Skeletal muscle cell (primary cell): ENCODE measurements around the gene GGCX.
"Not testable (repeated sequence)": the region's sequence is repeated elsewhere in the genome, so short reads cannot be mapped to it uniquely, and the experiment has no call there.

Experiments
- DNase-seq: peaks from one replicate; pipeline ENCODE4 v3.0.0-alpha.2; 2010; ENCODE audit warnings: low read depth
- H3K4me3 ChIP-seq: 2 replicates; pipeline ENCODE4 v1.5.1; 2011; ENCODE audit warnings: low read depth, mild to moderate bottlenecking, control low read depth, low read length, moderate library complexity

The GGCX gene

DNA sequence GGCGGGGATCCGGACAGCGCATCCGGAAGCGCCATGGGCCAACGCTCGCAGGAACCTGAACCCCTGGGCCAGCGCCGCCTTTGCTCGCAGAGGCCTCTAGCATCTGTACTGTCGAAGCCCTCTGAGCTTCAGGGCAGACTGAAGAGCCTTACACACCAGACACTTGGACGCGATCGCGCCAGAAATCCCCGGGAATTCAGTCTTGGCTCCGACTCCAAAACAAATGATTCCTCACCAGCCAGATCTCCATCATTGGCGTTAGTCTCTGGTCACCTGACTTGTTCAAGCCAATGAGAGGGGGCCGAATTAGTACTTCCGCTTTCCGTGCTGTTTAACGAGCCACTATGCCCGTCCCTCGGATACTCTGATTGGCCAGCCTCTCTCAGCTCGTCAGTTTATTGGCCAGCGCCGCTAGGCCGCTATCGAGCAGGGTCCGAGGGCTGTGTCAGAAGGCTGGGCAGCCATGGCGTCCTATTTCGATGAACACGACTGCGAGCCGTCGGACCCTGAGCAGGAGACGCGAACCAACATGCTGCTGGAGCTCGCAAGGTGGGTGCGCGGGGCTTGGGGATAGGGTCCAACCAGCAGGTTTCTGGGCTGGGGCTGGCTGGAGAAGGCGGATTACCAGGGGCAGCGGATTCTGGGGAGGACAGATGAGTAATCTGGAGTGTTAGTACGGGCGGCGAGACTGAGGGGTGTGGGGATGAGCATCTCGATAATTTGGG, 34.2 kb upstream of the GGCX start, which contains the start of gene RNF181:
TSS of gene RNF181 (plus strand) at position 445 of the 725 bp plus-strand sequence. CDS start at position 464, 19 bp downstream.
- DNase-seq = peak; percentile 97
- peak within 1 kb of the TSS; percentile 53 for H3K4me3 ChIP-seq

DNA sequence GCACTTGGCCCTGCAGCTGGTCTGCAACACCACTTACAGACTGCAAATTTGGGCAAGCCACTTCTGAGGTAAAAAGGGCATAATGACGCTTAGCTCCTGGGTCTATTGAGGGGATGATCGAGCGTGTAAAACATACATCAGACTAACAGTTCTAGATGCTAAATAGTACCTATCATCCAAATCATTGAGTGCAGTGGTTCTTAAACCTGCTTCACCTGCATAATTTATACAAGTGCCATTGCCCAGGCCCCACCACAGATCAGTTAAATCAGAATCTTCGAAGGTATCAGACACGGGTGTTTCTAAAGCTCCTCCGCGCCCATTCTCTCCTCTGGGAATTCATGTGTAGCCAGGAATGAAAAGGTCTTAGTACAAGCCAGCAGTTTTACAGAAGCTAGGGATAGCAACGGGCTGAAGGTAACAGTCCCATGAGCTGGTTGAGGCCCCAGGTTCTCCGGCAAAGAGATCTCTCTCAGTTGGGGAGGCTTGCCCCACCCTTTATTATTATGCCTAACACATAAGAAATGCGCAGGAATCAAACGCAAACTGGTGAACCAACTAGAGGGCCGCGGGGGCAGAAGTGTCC, 33.5 kb upstream of the GGCX start:
- DNase-seq = no peak

DNA sequence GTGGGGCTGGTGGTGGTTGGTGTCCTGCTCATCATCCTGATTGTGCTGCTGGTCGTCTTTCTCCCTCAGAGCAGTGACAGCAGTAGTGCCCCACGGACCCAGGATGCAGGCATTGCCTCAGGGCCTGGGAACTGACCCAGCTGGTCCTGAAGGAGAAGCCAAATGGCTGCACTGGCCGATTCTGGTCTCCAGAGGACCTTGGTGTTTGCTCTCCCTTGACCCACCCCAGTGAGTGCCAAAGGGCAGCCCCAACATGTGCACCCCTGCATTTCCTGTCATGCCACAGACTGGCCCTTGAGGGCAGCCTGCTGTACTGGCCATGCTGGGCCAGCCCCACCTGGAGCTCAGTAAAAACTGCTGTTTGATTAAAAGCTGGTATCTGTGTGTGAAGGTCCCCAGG, 31.7 kb upstream of the GGCX start:
- no peak overlapping the region for H3K4me3 ChIP-seq
- DNase-seq = no peak

More for the DNA sequence above, 33.5 kb upstream of the GGCX start:
- H3K4me3 ChIP-seq = peak overlapping the region; percentile 53

DNA sequence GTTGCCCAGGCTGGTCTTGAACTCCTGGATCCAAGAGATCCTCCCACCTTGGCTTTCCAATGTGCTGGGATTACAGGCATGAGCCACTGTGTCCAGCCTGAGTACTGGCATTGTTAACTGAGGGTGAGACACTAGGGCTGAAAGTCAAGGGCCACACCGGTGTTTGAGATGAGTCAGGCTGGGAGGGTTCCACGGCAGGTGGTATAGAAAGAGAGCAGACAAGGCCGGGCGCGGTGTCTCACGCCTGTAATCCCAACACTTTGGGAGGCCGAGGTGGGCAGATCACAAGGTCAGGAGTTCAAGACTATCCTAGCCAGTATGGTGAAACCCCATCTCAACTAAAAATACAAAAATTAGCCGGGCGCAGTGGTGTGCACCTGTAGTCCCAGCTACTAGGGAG, 31.0 kb upstream of the GGCX start:
- not testable (repeated sequence) for H3K4me3 ChIP-seq, DNase-seq

DNA sequence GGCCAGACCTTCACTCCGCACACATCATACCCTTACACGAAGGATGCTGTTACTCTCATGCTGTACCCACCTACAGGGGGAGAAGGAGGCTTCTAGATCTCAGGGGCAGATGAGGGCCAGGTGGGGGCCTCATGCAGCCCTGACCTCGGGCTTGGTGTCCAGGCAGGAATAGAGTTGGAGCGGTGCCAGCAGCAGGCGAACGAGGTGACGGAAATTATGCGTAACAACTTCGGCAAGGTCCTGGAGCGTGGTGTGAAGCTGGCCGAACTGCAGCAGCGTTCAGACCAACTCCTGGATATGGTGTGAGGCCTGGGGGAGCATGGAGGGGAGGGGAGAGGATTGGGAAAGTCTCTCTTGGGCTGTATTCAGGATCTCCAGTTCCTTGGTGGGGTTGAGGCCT, 30.3 kb upstream of the GGCX start:
- DNase-seq = no peak
- no peak overlapping the region for H3K4me3 ChIP-seq

DNA sequence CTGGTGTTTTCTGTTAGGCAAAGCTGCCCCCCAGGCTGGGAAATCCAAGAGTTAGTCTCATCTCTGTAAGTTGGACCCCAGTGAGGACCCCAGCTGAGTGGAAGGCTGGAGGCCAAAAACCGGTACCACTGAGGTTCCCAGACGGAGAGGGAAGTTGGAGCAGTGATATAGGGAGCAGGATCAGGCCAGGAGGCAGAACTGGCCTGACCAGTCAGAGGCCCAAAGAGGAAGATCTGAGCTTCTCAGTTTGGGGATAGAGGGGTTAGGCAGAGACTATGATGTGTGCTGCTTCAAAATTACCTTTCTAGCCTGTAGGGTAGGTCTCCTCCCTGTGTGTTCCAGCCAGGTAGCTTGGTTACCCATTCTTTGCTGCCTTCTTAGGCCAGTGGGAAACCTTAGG, 29.7 kb upstream of the GGCX start:
- H3K4me3 ChIP-seq = no peak overlapping the region
- no peak for DNase-seq

DNA sequence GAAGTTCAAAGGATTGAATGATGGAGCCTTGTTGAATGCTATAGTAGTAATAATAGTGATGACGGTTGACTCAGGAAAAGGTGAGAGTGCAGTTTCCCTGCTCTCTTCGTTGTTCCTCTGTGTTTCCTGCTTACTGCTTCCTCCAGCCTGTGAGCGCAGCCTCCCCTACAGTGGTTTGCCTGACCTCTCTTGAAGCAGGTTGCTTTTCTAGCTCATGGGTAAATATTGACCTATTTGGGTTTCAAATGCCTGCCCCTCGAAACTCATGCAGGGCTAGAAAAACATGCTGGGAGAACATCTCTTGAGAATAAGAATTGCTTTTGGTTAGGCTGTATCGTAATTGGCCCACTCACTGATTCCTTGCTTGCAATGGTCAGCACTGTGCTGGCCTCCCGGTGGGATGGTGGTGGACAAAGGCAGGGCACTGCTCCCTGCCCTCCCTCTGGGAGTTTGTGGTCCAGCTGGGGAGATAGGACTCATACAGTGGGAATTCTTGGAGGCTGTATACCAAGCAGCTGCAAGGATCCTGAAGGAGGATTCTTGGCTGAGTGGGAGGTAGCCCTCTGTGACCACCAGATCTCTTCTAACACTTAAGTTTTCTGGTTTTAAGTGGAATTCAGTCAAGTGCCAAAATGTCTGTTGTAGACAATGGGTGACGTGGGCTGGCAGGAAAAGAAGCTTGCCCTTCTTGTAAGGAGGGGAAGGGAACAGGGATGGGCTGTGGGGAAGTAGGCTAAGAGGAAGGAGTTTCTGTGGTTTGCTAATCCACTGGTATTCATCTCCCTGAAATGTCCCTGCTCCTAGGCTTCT, 28.9 kb upstream of the GGCX start:
- DNase-seq = peak; percentile 91
- no peak overlapping the region for H3K4me3 ChIP-seq

DNA sequence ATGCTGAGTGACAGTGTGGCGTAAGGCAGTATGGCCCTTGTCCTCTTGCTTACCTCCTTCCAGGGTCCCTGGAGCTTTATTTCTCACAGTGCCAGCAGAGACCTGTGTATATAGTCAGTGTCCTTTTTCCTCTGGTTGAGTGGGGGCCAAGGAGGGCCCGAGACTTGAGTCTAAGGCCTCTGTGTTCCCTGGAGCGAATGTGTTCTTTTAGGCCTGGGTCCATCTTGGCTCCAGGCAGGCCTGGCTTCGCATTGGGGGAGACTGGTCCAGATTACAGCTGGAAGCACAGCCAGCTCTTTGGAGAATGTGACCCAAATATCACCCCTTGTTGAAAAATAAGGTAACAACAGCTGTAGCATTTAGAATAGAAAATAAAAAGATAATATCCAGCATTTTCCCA, 27.9 kb upstream of the GGCX start:
- H3K4me3 ChIP-seq = no peak overlapping the region
- DNase-seq = no peak

DNA sequence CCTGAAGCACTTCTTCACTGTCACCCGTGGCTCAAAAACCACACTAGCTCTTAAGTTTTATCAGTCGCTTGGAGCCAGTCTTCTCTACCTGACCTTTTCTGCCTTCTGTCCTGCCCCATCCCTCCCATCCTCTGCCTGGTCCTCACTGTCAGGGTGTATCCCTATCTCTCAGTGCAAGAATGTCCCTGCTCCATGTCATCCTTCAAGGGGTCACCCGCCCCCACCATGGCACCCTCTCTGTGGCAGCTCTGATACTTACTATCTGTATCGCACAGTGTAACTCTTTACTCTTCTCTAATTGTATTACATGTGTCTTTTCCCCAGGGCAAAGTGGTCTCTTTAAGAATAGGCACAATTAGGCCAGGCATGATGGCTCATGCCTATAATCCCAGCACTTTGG, 27.4 kb upstream of the GGCX start:
- no peak for DNase-seq
- H3K4me3 ChIP-seq = no peak overlapping the region

DNA sequence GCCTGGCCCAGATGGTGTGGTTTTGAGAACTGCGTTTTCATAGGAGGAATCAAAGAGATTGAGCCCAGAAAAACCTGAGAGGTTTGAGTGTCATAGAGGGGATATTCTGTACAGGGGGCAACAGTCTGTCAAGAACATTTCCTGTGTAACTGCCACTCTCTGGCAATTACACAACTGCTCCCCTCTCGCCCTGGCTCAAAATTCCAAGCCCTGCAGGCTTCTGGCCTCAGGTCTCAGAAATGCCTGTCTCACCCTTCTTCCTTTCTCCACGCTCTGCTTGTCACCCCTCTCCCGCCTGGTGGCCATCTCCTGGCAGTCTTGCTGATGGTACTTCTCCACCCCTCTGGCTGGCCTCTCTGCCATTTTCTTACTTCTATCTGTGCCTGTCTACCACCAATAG, 26.9 kb upstream of the GGCX start:
- H3K4me3 ChIP-seq = no peak overlapping the region

DNA sequence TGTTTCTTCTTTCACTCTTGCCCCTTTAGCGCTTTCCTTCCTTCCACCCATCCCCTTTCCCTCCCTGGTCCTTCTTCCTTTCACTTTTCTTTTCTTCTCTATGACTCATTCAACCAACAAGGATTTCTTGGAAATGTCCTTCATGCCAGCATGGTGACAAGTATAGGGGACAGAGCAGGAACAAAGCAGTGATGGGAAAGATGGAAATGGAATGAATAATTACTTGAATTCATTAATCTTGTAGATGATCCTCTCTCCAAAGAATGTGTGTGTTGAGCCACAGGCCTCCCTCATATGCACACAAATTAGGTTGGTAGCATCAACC, 24.4 kb upstream of the GGCX start:
- no peak for DNase-seq
- no peak overlapping the region for H3K4me3 ChIP-seq

More for the DNA sequence above, 26.9 kb upstream of the GGCX start:
- DNase-seq = no peak

DNA sequence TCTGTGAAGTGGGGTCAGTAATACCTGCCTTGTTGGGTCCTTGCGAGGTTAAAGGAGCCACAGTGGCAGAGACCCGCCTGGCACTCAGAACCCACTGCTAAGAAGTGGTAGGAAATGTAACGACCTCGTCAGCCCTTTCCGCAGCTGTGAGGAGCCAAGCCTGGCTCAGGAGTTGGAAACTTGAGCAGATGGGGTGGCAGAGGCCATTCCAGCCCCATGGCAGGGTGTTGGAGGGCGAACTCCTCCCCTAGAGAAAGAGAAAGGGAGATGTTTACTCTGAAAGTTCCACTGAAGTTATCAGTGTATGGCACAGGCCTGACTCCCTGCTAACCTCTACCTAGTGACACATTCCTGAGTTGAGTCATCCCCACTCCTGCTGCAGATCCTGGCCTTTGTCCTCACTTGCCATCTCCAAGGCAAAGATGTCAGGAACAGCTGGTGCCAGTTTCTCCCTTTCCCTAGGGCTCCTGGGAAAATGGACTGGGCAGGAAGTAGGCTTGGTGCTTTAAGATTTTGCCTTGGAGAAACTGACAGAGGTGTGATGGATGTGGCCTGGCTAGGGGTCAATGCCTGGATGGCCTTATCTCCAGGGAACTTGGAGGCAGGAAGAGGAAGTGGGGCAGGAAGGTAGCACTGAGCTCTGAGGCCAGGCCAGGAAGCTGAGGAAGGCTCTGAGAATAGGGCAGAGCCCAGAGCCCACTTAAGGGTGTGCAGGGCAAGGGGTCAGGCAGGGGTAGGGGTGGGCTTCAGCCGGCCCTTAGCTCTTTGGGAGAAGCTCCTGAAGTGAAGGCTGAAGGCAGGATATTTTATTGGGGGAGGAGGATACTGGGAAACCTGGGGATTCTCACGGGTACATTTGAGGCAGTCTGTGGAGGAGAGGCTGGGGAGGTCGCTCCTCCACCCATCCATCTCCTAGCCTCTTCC, 23.8 kb upstream of the GGCX start:
- H3K4me3 ChIP-seq = peak overlapping the region; percentile 48
- DNase-seq = no peak

DNA sequence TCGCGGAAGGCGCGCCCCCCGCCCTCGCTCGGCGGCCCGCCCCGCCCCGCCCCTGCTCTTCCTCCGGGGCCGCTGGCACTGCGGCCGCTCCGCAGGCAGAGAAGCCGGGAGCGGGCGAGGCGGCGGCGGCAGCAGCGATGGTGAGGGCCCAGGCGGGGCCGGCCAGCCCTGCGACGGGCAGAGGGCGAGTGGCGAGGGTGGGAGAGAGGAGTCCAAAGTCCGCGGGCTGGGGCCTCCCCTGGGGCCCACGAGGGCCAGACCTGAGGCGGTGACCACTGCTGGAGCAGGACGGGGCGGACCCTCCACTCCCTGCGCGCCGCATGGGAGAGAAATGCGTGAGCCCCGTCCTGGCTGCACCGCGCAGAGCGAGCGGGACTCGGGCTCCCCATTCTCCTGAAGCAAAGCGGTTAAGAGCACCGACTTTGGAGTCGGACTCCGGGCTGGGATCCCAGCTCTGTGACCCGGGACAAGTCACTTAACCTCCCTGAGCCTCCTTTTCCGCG, 23.1 kb upstream of the GGCX start, which contains the start of gene VAMP5:
TSS of gene VAMP5 (plus strand) at position 78 of the 503 bp plus-strand sequence. CDS start at position 138, 60 bp downstream.
- DNase-seq = no peak

DNA sequence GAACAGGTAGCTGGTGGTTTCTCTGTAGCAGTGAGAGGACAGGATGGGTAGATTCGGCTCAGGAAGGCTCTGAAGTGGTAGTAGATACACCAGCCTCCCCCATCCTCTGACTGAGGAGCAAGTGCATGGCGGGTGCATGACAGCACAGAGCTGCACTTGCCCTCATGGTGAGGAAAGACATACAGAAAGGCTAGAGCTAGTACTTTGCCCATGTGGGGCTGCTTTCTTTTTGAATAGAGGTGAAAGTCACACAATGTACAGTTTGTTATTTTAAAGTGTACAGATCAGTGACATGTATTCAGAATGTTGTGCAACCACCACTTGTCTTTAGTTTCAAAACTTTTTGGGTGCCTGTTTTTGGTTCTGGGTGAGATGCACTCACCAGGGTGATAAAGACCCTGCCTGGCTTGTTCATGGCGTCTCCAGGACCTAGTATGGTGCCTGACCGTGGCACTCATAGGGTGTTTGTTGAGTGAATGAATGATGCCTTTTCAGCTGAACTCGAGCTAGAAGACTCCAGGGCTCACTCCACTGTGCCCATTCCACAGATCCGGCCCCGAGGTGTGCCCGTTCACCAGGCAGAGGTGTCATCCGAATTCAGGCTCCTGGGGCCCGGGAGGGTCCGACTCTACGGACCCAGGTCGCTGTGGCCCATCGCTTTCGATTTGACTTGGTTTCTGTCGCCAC, 22.5 kb upstream of the GGCX start:
- no peak for DNase-seq
- peak overlapping the region; percentile 48 for H3K4me3 ChIP-seq

More for the DNA sequence above, 23.1 kb upstream of the GGCX start, which contains the start of gene VAMP5:
- peak within 1 kb of the TSS; percentile 48 for H3K4me3 ChIP-seq

DNA sequence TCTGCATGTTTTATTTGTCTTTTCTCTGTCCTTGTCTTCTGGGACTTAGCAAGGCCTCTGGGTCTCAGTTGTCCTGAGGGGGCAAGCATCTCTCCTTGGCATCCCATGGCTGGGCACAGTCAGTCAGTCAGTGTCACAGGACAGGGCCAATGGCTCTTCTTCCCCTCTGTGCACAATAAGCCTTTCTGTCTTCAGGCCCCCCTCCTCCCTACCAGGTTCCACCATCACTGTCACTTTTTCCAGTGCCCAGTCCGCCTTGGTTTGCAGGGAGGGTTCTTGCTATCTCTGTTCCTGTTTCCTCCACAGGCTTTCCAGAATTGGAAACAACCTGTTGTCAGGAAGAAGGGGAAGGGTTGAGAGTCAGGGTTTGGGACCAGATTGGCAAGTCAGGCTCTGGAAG, 21.2 kb upstream of the GGCX start:
- no peak overlapping the region for H3K4me3 ChIP-seq
- DNase-seq = no peak

DNA sequence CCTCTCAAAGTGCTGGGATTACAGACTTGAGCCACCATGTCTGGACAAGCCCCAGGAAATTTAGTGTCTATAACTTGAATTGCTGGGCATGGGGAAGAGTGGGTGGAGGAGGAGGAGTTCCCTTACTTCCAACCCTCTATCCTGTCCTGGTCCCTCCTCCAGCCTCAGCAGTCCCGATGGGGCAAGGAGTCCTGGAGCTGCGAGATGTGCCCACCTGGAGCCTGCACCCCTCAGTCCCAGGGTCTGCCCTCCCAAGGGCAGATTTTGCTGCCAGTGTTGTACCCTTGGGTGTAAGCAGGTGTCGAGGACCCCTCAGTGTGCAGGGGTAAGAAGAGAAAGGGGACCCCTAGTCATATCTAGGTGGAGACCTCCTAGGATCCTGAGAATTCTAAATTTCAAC, 18.9 kb upstream of the GGCX start:
- no peak for DNase-seq
- no peak overlapping the region for H3K4me3 ChIP-seq

DNA sequence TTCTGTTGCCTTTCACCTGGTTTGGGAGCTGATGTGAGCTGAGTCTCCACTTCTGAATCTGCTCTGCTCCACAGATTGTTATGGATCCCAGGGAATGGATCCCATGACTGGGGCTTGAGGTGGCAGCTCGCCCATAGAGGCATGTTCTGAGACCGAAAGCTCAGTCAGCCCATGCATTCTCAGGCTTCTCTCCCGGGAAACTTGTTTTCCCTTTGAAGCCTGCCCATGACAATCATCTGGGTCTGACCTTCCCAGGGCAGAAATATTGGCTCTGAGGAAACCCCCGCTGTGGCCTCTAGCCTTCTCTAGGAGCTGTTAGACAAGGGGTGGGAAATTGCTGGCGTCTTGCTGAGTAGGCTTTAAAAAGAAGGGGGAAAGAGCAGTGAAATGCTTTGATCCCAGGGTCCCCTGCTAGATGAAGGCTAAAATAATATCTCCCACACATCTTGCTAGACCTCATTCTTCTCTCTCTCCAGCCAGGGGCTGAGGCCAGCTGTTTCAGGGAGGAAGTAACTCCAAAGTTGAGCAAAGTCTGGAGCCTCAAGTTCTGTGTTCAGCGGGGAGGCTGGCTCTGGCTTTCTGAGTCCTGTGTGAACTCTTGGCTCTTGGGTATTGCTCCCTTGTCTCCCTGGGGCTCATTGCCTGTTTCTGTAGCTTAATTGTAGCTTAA, 18.1 kb upstream of the GGCX start:
- H3K4me3 ChIP-seq = no peak overlapping the region
- DNase-seq = no peak
